WTC11 (cell line): ENCODE measurements around the gene GCC2. TPM values are rescaled to one million over a fixed set of nuclear protein-coding genes. Genes with fewer than 3 reads are reported as not detected.

ENCODE experiments used
- ATAC-seq: fragments of 200-7000 bp; cut with Tn5 transposase; 2 replicates; pipeline ENCODE4 v1.10.0; 2021; ENCODE audit warnings: mild to moderate bottlenecking, moderate library complexity
- CTCF ChIA-PET: fragments of 300-600 bp; sonication (Branson Sonifier 250); formaldehyde crosslinking; loops from one replicate; lab custom pipeline; 2021; ENCODE audit warnings: antibody characterized with exemption; lab: Charles Lee
- POLR2A ChIA-PET: fragments of 350-600 bp; sonication (Branson Sonifier 250); formaldehyde crosslinking; loops from one replicate; lab custom pipeline; 2021; ENCODE audit warnings: antibody characterized with exemption; lab: Charles Lee
- DNase-seq: peaks from one replicate; pipeline ENCODE4 v3.0.0; 2021; ENCODE audit warnings: low spot score
- H3K27ac Mint-ChIP-seq: 2 replicates; pipeline ENCODE4 v1.8.0; 2021; ENCODE audit warnings: mixed read lengths
- H3K27me3 Mint-ChIP-seq: 2 replicates; pipeline ENCODE4 v1.8.0; 2021; ENCODE audit warnings: low read depth, mild to moderate bottlenecking, moderate library complexity, mixed read lengths
- H3K36me3 Mint-ChIP-seq: 2 replicates; pipeline ENCODE4 v1.8.0; 2021; ENCODE audit warnings: mixed read lengths
- H3K4me1 Mint-ChIP-seq: 2 replicates; pipeline ENCODE4 v1.8.0; 2022; ENCODE audit warnings: mixed read lengths
- H3K4me3 Mint-ChIP-seq: 2 replicates; pipeline ENCODE4 v1.8.0; 2021; ENCODE audit warnings: mild to moderate bottlenecking, moderate library complexity, mixed read lengths
- H3K9me3 Mint-ChIP-seq: 2 replicates; pipeline ENCODE4 v1.8.0; 2021; ENCODE audit warnings: mixed read lengths
- E2F5 ChIP-seq: sonication (generic); formaldehyde crosslinking; IDR thresholded peaks from 2 replicates; pipeline ENCODE4 v1.8.1; 2022; ENCODE audit warnings: mild to moderate bottlenecking, moderate library complexity, missing genetic modification reagents
- ESRRA ChIP-seq: sonication (generic); formaldehyde crosslinking; IDR thresholded peaks from 2 replicates; pipeline ENCODE4 v1.8.1; 2022; ENCODE audit warnings: mild to moderate bottlenecking, missing genetic modification reagents, borderline replicate concordance
- FOXK1 ChIP-seq: sonication (generic); formaldehyde crosslinking; IDR thresholded peaks from 2 replicates; pipeline ENCODE4 v1.8.0; 2022; ENCODE audit warnings: mild to moderate bottlenecking, moderate library complexity, missing genetic modification reagents
- HMGXB4 ChIP-seq: sonication (generic); formaldehyde crosslinking; IDR thresholded peaks from 2 replicates; pipeline ENCODE4 v1.8.1; 2023; ENCODE audit warnings: mild to moderate bottlenecking, moderate library complexity, missing genetic modification reagents
- IRF2 ChIP-seq: sonication (generic); formaldehyde crosslinking; IDR thresholded peaks from 2 replicates; pipeline ENCODE4 v1.8.0; 2022; ENCODE audit warnings: low read depth, missing genetic modification reagents, borderline replicate concordance
- KAT7 ChIP-seq: sonication (generic); formaldehyde crosslinking; IDR thresholded peaks from 2 replicates; pipeline ENCODE4 v1.8.1; 2023; ENCODE audit warnings: missing genetic modification reagents, mild to moderate bottlenecking, borderline replicate concordance
- MAX ChIP-seq: sonication (generic); formaldehyde crosslinking; IDR thresholded peaks from 2 replicates; pipeline ENCODE4 v1.8.0; 2022; ENCODE audit warnings: mild to moderate bottlenecking, missing genetic modification reagents
- MLX ChIP-seq: sonication (generic); formaldehyde crosslinking; IDR thresholded peaks from 2 replicates; pipeline ENCODE4 v1.8.1; 2023; ENCODE audit warnings: mild to moderate bottlenecking, missing genetic modification reagents, moderate library complexity
- NFE2L1 ChIP-seq: sonication (generic); formaldehyde crosslinking; IDR thresholded peaks from 2 replicates; pipeline ENCODE4 v1.8.1; 2023; ENCODE audit warnings: missing genetic modification reagents
- PRDM15 ChIP-seq: sonication (generic); formaldehyde crosslinking; IDR thresholded peaks from 2 replicates; pipeline ENCODE4 v1.8.0; 2022; ENCODE audit warnings: missing genetic modification reagents
- STAT6 ChIP-seq: sonication (generic); formaldehyde crosslinking; conservative IDR thresholded peaks from 2 replicates; pipeline ENCODE4 v1.8.1; 2023; ENCODE audit warnings: mild to moderate bottlenecking, low read depth, missing genetic modification reagents, moderate library complexity
- ZNF121 ChIP-seq: sonication (generic); formaldehyde crosslinking; IDR thresholded peaks from 2 replicates; pipeline ENCODE4 v1.8.0; 2023; ENCODE audit warnings: missing genetic modification reagents
- ZNF219 ChIP-seq: sonication (generic); formaldehyde crosslinking; IDR thresholded peaks from 2 replicates; pipeline ENCODE4 v1.8.0; 2023; ENCODE audit warnings: missing genetic modification reagents, mild to moderate bottlenecking, borderline replicate concordance
- ZNF317 ChIP-seq: sonication (generic); formaldehyde crosslinking; IDR thresholded peaks from 2 replicates; pipeline ENCODE4 v1.8.1; 2023; ENCODE audit warnings: low read depth, mild to moderate bottlenecking, moderate library complexity, missing genetic modification reagents, borderline replicate concordance
- ZNF396 ChIP-seq: fragments of 250-450 bp; sonication (Bioruptor Pico); IDR thresholded peaks from 2 replicates; pipeline ENCODE4 v1.8.0; 2021; ENCODE audit warnings: mild to moderate bottlenecking, moderate library complexity, borderline replicate concordance
- ZNF423 ChIP-seq: fragments of 250-450 bp; sonication (Bioruptor Pico); IDR thresholded peaks from 2 replicates; pipeline ENCODE4 v2.1.2; 2022; ENCODE audit warnings: mild to moderate bottlenecking, moderate library complexity
- total RNA-seq: library from RNA; stranded (reverse); gene quantifications from 3 replicates; pipeline ENCODE4 v1.2.3, GENCODE V29; 2021
- TF ChIP-seq, protein P1 (sequence below): fragments of 250-450 bp; sonication (Bioruptor Pico); IDR thresholded peaks from 2 replicates; pipeline ENCODE4 v1.8.0; 2021; ENCODE audit warnings: mild to moderate bottlenecking
- TF ChIP-seq, protein P2 (sequence below): fragments of 250-450 bp; sonication (Bioruptor Pico); IDR thresholded peaks from 2 replicates; pipeline ENCODE4 v1.9.0; 2021; ENCODE audit warnings: moderate library complexity, mild to moderate bottlenecking, inconsistent platforms, borderline replicate concordance
- TF ChIP-seq, protein P3 (sequence below): sonication (generic); formaldehyde crosslinking; IDR thresholded peaks from 2 replicates; pipeline ENCODE4 v1.8.1; 2023; ENCODE audit warnings: mild to moderate bottlenecking, missing genetic modification reagents

Gene GCC2
- total RNA-seq, 1 experiment from 2014 or later: 66.5 TPM

GRCh38 chr2:108542071-108542470 is 93.1 kb downstream of the GCC2 start:
- TF ChIP-seq, protein P1, sequence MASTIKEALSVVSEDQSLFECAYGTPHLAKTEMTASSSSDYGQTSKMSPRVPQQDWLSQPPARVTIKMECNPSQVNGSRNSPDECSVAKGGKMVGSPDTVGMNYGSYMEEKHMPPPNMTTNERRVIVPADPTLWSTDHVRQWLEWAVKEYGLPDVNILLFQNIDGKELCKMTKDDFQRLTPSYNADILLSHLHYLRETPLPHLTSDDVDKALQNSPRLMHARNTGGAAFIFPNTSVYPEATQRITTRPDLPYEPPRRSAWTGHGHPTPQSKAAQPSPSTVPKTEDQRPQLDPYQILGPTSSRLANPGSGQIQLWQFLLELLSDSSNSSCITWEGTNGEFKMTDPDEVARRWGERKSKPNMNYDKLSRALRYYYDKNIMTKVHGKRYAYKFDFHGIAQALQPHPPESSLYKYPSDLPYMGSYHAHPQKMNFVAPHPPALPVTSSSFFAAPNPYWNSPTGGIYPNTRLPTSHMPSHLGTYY (CRISPR knock-in tag): no peak
- no peak for TF ChIP-seq IRF2 (CRISPR knock-in tag)
- no peak for TF ChIP-seq STAT6 (CRISPR knock-in tag)
- no peak for TF ChIP-seq ZNF219 (CRISPR knock-in tag)
- TF ChIP-seq, all 79 proteins: peak for 0
- Mint-ChIP-seq H3K36me3 (peaks cover 24% of the 10 kb centered on the region), H3K9me3 (peaks cover 16% of the 10 kb centered on the region), H3K4me3 (no peak overlapping the region), H3K27ac (no peak overlapping the region), H3K4me1 (peaks cover 20% of the 10 kb centered on the region), H3K27me3 (no peaks in the 10 kb centered on the region)
- POLR2A ChIA-PET: no interaction called here
- ATAC-seq: no peak
- no peak for DNase-seq
- CTCF ChIA-PET: interaction anchor here (2.4 kb wide), 1 partner anchor 95 kb away, joined by 13 read pairs; no protein-coding TSS in a partner anchor

DNA sequence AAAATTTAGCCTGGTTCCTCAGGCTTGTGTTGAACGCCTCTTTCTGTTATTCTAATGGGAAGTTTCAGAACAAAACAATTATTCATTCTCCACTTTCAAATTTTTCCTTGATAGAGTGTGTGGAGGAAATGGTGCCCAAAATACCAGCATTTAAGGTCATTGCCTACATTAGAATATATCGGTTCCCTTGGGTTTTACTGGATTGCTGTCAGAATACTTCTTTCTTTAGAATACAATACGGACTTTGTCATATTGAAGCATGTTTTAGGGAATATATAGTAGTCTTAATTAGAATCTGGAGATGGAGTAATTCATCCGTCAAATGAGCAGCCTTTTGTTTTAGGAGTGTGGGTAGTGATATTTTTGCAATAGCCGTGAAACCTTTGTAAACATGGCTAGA is 98.6 kb downstream of the GCC2 start:
- Mint-ChIP-seq H3K27me3 (no peaks in the 10 kb centered on the region), H3K4me3 (no peak overlapping the region), H3K4me1 (no peaks in the 10 kb centered on the region), H3K27ac (no peak overlapping the region), H3K36me3 (peaks cover 17% of the 10 kb centered on the region), H3K9me3 (peaks cover 12% of the 10 kb centered on the region)
- DNase-seq (no peak), ATAC-seq (no peak)
- TF ChIP-seq MAX (CRISPR knock-in tag): no peak
- TF ChIP-seq ESRRA: no peak
- TF ChIP-seq, protein P2, sequence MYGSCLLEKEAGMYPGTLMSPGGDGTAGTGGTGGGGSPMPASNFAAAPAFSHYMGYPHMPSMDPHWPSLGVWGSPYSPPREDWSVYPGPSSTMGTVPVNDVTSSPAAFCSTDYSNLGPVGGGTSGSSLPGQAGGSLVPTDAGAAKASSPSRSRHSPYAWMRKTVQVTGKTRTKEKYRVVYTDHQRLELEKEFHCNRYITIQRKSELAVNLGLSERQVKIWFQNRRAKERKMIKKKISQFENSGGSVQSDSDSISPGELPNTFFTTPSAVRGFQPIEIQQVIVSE (CRISPR knock-in tag): no peak
- no peak for TF ChIP-seq HMGXB4 (CRISPR knock-in tag)
- TF ChIP-seq ZNF396 (CRISPR knock-in tag): no peak
- TF ChIP-seq PRDM15 (CRISPR knock-in tag): no peak
- TF ChIP-seq NFE2L1 (CRISPR knock-in tag): no peak
- no peak for TF ChIP-seq KAT7 (CRISPR knock-in tag)
- TF ChIP-seq ZNF423 (CRISPR knock-in tag): no peak
- no peak for TF ChIP-seq MLX (CRISPR knock-in tag)
- TF ChIP-seq ZNF121 (CRISPR knock-in tag): no peak
- TF ChIP-seq ZNF317 (CRISPR knock-in tag): no peak
- no peak for TF ChIP-seq FOXK1 (CRISPR knock-in tag)
- TF ChIP-seq E2F5 (CRISPR knock-in tag): no peak
- TF ChIP-seq, protein P3, sequence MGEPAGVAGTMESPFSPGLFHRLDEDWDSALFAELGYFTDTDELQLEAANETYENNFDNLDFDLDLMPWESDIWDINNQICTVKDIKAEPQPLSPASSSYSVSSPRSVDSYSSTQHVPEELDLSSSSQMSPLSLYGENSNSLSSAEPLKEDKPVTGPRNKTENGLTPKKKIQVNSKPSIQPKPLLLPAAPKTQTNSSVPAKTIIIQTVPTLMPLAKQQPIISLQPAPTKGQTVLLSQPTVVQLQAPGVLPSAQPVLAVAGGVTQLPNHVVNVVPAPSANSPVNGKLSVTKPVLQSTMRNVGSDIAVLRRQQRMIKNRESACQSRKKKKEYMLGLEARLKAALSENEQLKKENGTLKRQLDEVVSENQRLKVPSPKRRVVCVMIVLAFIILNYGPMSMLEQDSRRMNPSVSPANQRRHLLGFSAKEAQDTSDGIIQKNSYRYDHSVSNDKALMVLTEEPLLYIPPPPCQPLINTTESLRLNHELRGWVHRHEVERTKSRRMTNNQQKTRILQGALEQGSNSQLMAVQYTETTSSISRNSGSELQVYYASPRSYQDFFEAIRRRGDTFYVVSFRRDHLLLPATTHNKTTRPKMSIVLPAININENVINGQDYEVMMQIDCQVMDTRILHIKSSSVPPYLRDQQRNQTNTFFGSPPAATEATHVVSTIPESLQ (CRISPR knock-in tag): no peak
- POLR2A ChIA-PET: no interaction called here
- CTCF ChIA-PET: no interaction called here
